IPS-NIHi7 (cell line): ENCODE measurements around the gene ALB.

Source experiments
- DNase-seq: peaks from one replicate; pipeline ENCODE4 v3.0.0; 2012; ENCODE audit warnings: mixed read lengths; ENCODE audit errors: extremely low spot score

The ALB gene

GRCh38 chr4:73431813-73432168, 27.7 kb downstream of the ALB start:
- no peak for DNase-seq

- no peak for DNase-seq
These were observed 28.3 kb downstream of the ALB start for GRCh38 chr4:73432169-73433000.

DNA sequence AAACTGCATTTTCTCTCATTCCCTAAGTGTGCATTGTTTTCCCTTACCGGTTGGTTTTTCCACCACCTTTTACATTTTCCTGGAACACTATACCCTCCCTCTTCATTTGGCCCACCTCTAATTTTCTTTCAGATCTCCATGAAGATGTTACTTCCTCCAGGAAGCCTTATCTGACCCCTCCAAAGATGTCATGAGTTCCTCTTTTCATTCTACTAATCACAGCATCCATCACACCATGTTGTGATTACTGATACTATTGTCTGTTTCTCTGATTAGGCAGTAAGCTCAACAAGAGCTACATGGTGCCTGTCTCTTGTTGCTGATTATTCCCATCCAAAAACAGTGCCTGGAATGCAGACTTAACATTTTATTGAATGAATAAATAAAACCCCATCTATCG, 29.1 kb downstream of the ALB start:
- no peak for DNase-seq

DNA sequence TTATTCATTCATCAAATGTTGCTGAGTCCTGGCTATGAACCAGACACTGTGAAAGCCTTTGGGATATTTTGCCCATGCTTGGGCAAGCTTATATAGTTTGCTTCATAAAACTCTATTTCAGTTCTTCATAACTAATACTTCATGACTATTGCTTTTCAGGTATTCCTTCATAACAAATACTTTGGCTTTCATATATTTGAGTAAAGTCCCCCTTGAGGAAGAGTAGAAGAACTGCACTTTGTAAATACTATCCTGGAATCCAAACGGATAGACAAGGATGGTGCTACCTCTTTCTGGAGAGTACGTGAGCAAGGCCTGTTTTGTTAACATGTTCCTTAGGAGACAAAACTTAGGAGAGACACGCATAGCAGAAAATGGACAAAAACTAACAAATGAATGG, 30.2 kb downstream of the ALB start:
- peak; percentile 38 for DNase-seq

GRCh38 chr4:73435984-73436383, 31.9 kb downstream of the ALB start, which contains the start of gene AFP:
Gene AFP (plus strand): TSS chr4:73436221. CDS start chr4:73436263, 42 bp downstream.
- no peak for DNase-seq

- DNase-seq: no peak
These were observed 32.8 kb downstream of the ALB start for GRCh38 chr4:73436674-73437557.

GRCh38 chr4:73437558-73437956, 33.5 kb downstream of the ALB start:
- DNase-seq: no peak

DNA sequence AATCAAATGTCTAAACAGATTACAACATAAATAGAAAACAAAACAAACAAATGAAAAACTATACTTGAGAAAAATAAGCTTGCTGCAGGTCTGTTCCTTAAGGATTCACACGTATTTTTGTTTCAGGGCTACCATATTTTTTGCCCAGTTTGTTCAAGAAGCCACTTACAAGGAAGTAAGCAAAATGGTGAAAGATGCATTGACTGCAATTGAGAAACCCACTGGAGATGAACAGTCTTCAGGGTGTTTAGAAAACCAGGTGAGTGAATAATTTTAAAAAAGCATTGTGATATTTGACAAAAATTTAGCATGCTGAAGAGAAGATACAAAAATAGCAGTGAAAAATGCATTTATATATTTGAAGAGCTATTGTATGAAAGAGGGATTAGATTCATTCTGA, 34.0 kb downstream of the ALB start:
- DNase-seq: no peak

- no peak for DNase-seq
These were observed 34.6 kb downstream of the ALB start for GRCh38 chr4:73438582-73439215.

GRCh38 chr4:73439445-73439844, 35.4 kb downstream of the ALB start:
- DNase-seq: no peak

DNA sequence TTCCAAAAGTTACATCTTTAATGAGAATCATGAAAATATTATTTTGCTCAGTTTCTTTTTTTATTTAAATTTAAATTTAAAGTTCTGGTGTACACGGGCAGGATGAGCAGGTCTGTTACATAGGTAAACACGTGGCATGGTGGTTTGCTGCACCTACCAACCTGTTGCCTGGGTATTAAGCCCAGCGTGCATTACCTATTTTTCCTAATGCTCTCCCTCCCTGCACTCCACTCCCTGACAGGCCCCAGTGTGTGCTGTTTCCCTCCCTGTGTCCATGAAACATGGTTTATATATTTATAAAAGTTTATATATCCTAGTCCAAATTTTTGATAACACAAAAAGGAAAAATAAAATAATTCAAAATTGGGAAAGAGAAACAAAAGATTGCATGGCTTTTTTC, 35.9 kb downstream of the ALB start:
- no peak for DNase-seq

- no peak for DNase-seq
These were observed 36.6 kb downstream of the ALB start for GRCh38 chr4:73440653-73441052.

DNA sequence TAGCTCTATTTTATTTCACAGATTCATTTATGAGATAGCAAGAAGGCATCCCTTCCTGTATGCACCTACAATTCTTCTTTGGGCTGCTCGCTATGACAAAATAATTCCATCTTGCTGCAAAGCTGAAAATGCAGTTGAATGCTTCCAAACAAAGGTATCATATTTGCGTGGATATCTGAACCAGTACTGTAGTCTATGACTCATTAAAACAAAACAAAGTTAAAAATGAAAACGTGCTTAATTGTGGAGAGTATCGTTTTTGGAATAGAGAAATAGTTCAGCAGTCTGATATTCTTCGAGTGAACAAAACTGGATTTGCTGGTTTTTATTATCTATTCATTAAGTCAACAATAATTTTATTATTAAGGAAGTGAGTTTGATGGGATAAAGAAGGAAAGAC, 38.2 kb downstream of the ALB start:
- DNase-seq: no peak

GRCh38 chr4:73443224-73443623, 39.1 kb downstream of the ALB start:
- no peak for DNase-seq

- DNase-seq: no peak
These were observed 41.6 kb downstream of the ALB start for GRCh38 chr4:73445383-73446335.

GRCh38 chr4:73446336-73446938, 42.4 kb downstream of the ALB start:
- peak; percentile 36 for DNase-seq

- no peak for DNase-seq
These were observed 43.6 kb downstream of the ALB start for GRCh38 chr4:73447671-73448070.

DNA sequence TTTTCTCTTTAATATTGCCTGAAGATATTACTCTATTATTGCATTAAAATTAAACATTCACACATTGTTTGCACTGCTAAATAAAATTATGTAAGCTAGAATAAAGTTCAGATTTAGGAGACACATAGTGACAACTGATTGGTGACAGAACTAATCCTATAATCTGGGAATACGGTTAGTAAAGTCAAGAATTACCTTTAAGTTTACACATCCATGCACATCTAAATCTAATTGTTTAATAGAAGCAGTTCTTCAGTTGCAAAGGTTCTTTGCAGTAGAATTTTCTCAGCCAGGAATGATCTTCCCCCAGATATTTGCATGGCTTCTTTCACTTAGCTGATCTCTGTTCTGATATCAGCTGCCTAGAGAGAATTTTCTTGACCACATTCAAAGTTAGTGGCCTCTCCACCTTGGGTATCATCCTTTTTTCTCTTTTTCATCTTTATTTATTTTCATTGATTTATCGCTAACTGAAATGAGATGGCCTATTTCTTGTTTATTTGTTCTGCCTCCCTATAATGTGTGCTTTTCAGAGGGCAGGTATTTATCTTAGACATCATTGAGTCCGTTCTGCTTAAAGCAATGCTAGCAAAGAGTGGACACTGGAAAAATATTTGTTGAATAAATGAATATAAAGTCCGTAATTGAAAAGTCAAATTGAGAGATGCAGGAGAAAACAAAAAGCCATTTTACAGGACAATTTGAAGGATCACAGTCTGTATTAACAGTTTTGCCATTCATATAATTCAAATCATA, 44.5 kb downstream of the ALB start:
- DNase-seq: no peak

DNA sequence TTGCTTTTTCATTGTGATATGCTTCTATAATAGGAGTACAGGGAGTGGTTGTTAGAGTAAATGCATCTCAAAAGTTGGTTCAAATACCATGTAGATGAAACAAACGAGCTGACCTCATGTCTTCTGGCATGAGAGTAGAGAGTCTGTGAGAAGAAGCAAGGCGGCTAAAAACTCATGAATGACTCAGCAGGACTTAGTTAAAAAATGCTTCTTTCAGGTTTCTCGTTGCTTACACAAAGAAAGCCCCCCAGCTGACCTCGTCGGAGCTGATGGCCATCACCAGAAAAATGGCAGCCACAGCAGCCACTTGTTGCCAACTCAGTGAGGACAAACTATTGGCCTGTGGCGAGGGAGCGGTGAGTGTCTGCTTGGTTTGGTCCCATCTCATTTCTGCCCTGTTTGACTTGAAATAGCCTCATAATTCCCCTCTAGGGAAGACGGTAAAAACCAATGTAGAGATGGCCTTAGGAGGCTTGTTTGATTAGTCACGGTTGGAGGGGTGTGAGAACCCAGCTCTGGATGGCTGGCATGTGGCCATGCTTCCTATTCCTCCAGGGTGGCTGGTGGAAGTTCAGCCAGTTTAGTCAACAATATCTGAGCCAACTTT, 46.4 kb downstream of the ALB start:
- peak; percentile 15 for DNase-seq

DNA sequence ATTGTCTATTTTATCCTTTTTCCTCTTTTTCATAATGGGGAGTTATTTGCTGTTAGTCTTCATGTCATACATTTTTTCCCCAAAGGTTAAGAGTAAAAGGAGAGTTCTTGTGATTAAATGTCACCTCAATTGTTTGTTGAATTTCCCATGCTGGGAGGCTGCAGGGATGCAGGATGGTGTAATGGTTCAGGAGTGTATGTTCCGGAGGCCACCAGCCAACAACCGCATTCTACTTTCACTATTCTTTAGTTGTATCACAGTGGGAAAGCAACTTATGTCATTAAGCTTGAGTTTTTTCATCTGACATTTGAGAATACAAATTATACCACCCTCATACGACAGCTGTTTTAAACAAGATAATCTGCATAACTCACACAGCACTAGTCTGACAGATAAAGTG, 47.3 kb downstream of the ALB start:
- DNase-seq: peak; percentile 54
